ENCODE measurements around the gene FOXP1.

DNA sequence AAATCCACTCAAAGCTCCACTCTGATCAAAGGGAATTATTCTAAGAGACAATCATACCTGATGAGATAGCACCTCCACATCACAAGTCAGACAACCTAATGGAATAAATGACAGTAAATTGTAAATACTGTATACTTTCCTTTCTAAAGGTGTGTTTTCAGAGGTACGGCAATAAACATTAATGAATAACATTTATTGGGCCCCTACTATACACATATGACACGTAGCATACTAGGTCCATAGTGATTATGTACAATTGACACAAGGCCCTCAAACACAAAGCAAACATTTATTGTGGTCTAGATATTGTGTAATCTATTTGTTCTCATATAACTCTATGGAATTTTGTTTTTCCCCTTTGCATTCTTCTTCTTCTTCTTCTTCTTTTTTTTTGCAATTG, 429.8 kb downstream of the FOXP1 start:
- TF ChIP-seq, protein P1, sequence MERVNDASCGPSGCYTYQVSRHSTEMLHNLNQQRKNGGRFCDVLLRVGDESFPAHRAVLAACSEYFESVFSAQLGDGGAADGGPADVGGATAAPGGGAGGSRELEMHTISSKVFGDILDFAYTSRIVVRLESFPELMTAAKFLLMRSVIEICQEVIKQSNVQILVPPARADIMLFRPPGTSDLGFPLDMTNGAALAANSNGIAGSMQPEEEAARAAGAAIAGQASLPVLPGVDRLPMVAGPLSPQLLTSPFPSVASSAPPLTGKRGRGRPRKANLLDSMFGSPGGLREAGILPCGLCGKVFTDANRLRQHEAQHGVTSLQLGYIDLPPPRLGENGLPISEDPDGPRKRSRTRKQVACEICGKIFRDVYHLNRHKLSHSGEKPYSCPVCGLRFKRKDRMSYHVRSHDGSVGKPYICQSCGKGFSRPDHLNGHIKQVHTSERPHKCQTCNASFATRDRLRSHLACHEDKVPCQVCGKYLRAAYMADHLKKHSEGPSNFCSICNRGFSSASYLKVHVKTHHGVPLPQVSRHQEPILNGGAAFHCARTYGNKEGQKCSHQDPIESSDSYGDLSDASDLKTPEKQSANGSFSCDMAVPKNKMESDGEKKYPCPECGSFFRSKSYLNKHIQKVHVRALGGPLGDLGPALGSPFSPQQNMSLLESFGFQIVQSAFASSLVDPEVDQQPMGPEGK (CRISPR knock-in tag; IDR thresholded peaks at IDR 0.05; ENCODE audit: borderline replicate concordance) = no peak
- TF ChIP-seq RARB (CRISPR knock-in tag; IDR thresholded peaks at IDR 0.05) = no peak
- TF ChIP-seq, protein P2, sequence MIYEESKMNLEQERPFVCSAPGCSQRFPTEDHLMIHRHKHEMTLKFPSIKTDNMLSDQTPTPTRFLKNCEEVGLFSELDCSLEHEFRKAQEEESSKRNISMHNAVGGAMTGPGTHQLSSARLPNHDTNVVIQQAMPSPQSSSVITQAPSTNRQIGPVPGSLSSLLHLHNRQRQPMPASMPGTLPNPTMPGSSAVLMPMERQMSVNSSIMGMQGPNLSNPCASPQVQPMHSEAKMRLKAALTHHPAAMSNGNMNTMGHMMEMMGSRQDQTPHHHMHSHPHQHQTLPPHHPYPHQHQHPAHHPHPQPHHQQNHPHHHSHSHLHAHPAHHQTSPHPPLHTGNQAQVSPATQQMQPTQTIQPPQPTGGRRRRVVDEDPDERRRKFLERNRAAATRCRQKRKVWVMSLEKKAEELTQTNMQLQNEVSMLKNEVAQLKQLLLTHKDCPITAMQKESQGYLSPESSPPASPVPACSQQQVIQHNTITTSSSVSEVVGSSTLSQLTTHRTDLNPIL (CRISPR knock-in tag; IDR thresholded peaks at IDR 0.05; ENCODE audit: low read depth) = no peak
- no peak for TF ChIP-seq TOX (CRISPR knock-in tag; IDR thresholded peaks at IDR 0.05; ENCODE audit: borderline replicate concordance)

Measured in SK-N-SH treated with all-trans-retinoic acid at 6 μM for 48 hours (cell line).